H1 (cell line): Measurements from ENCODE around the gene CBX4.

Experiments used
- BRCA1 ChIP-seq: IDR thresholded peaks from 2 replicates; pipeline ENCODE4 v1.6.1; 2012; ENCODE audit warnings: low read depth, low read length, improper control_type of control experiment
- HDAC2 ChIP-seq, 2 experiments: fragments of 300-600 bp in 1 of 2; sonication (generic) in 1 of 2; IDR thresholded peaks; 2 replicates each; pipeline ENCODE4 v1.6.1; 2011 to 2012; ENCODE audit warnings: low read depth in 2 of 2, low read length in 2 of 2, mild to moderate bottlenecking in 2 of 2, moderate library complexity in 2 of 2, borderline replicate concordance in 1 of 2, inconsistent platforms in 1 of 2
- JUN ChIP-seq: IDR thresholded peaks from 2 replicates; pipeline ENCODE4 v1.6.1; 2011; ENCODE audit warnings: low read depth, mild to moderate bottlenecking, improper control_type of control experiment, low read length
- POLR2A ChIP-seq, 2 experiments: IDR thresholded peaks; 1 replicate in 1 of 2; 2 replicates in 1 of 2; pipeline ENCODE4 v1.6.1; 2011; ENCODE audit warnings: low read depth in 2 of 2, low read length in 2 of 2, mild to moderate bottlenecking in 2 of 2; ENCODE audit errors: control extremely low read depth in 1 of 2
- RBBP5 ChIP-seq: IDR thresholded peaks from 2 replicates; pipeline ENCODE4 v1.7.1; 2012; ENCODE audit warnings: low read depth, mild to moderate bottlenecking, inconsistent platforms, low read length, moderate library complexity, borderline replicate concordance
- SP2 ChIP-seq: IDR thresholded peaks from 2 replicates; pipeline ENCODE4 v1.6.1; 2012; ENCODE audit warnings: mild to moderate bottlenecking, low read length, inconsistent platforms
- TAF1 ChIP-seq: IDR thresholded peaks from 2 replicates; pipeline ENCODE4 v1.6.1; 2011; ENCODE audit warnings: mild to moderate bottlenecking, low read depth, low read length
- ZNF274 ChIP-seq: IDR thresholded peaks from 2 replicates; pipeline ENCODE4 v1.7.0; 2012; ENCODE audit warnings: low read length, borderline replicate concordance; ENCODE audit errors: extremely low read depth
- TF ChIP-seq, protein P1 (sequence below), 3 experiments: IDR thresholded peaks; 1 replicate in 2 of 3; 2 replicates in 1 of 3; pipeline versions ENCODE4 v1.5.1 to v1.6.1; 2011; ENCODE audit warnings: low read length in 3 of 3, mild to moderate bottlenecking in 3 of 3, inconsistent platforms in 2 of 3, low read depth in 1 of 3, moderate library complexity in 1 of 3; ENCODE audit not compliant: insufficient read depth in 1 of 3; ENCODE audit errors: control extremely low read depth in 1 of 3
- TF ChIP-seq, protein P2 (sequence below): IDR thresholded peaks from 2 replicates; pipeline ENCODE4 v1.6.1; 2012; ENCODE audit warnings: inconsistent platforms

DNA sequence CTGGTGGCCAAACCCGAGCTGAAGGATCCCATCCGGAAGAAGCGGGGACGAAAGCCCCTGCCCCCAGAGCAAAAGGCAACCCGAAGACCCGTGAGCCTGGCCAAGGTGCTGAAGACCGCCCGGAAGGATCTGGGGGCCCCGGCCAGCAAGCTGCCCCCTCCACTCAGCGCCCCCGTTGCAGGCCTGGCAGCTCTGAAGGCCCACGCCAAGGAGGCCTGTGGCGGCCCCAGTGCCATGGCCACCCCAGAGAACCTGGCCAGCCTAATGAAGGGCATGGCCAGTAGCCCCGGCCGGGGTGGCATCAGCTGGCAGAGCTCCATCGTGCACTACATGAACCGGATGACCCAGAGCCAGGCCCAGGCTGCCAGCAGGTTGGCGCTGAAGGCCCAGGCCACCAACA is 55.3 kb downstream of the CBX4 start:
- TF ChIP-seq, protein P1, sequence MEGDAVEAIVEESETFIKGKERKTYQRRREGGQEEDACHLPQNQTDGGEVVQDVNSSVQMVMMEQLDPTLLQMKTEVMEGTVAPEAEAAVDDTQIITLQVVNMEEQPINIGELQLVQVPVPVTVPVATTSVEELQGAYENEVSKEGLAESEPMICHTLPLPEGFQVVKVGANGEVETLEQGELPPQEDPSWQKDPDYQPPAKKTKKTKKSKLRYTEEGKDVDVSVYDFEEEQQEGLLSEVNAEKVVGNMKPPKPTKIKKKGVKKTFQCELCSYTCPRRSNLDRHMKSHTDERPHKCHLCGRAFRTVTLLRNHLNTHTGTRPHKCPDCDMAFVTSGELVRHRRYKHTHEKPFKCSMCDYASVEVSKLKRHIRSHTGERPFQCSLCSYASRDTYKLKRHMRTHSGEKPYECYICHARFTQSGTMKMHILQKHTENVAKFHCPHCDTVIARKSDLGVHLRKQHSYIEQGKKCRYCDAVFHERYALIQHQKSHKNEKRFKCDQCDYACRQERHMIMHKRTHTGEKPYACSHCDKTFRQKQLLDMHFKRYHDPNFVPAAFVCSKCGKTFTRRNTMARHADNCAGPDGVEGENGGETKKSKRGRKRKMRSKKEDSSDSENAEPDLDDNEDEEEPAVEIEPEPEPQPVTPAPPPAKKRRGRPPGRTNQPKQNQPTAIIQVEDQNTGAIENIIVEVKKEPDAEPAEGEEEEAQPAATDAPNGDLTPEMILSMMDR (IDR thresholded peaks at IDR 0.05; ENCODE audit: control extremely low read depth in 1 of 3, insufficient read depth in 1 of 3, low read depth in 1 of 3, low read length in 3 of 3) = no peak
- no peak for TF ChIP-seq TAF1
- no peak for TF ChIP-seq BRCA1
- no peak for TF ChIP-seq RBBP5
- TF ChIP-seq JUN = no peak
- no peak for TF ChIP-seq ZNF274
- TF ChIP-seq POLR2A (IDR thresholded peaks at IDR 0.05; ENCODE audit: control extremely low read depth in 1 of 2, low read depth in 2 of 2, low read length in 2 of 2) = no peak
- no peak for TF ChIP-seq HDAC2 (IDR thresholded peaks at IDR 0.05; ENCODE audit: borderline replicate concordance in 1 of 2, low read depth in 2 of 2, low read length in 2 of 2)
- TF ChIP-seq, protein P2, sequence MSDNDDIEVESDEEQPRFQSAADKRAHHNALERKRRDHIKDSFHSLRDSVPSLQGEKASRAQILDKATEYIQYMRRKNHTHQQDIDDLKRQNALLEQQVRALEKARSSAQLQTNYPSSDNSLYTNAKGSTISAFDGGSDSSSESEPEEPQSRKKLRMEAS = no peak
- TF ChIP-seq SP2 = no peak
